Measurements from ENCODE around the gene AARS1.

GRCh38 chr16:70253291-70254106 lies 35.8 kb downstream of the AARS1 start:
- no peak for TF ChIP-seq CTCF (IDR thresholded peaks at IDR 0.05)
- no peak for TF ChIP-seq POLR2A (IDR thresholded peaks at IDR 0.05)

All from lower leg skin (tissue), 3 donors.